Measurements from ENCODE around the gene ZCCHC13.

DNA sequence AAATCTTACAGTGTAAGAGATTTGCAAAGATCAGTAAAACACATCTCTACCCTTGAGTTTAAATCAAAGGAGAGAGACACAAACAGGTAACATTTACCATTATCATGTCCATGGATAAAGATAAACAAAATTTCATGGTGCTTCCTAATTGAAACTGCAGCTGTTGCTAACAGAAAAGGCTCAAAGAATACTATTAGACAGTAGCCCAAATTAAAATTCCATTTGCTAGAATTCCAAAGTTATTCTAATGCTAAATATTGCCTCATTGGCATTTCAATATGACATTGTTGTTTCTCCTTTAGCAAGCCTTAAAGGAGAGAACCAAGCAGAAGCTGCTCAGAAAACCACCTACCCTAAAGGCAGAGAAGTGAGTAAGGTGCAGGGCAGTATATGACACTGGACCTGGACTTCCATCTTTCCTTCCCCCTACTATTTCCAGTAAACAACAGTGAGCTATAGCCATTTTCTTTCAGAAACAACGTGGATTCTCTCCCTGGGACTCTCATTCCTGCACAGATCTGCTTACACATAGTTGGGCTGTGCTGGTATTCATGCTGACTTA is 19.5 kb upstream of the ZCCHC13 start:
- TF ChIP-seq FOS (IDR thresholded peaks at IDR 0.05; ENCODE audit: borderline replicate concordance, insufficient read depth, low read length) (no peak), POLR2AphosphoS5 (IDR thresholded peaks at IDR 0.05; ENCODE audit: insufficient read depth, low read depth, low read length) (no peak), EZH2 (IDR thresholded peaks at IDR 0.05; ENCODE audit: borderline replicate concordance, low read depth, low read length, severe bottlenecking) (no peak), CTCF (IDR thresholded peaks at IDR 0.05; ENCODE audit: extremely low read depth in 1 of 2, insufficient read depth in 1 of 2, low read depth in 1 of 2, low read length in 2 of 2) (no peak), POLR2A (IDR thresholded peaks at IDR 0.05; ENCODE audit: low read depth, low read length) (no peak)

Data from endothelial cell of umbilical vein (primary cell).